Stomach (tissue), 9 donors: ENCODE measurements around the gene SLC22A4. TPM values are rescaled to one million over a fixed set of nuclear protein-coding genes. Genes with fewer than 3 reads are reported as not detected.

ENCODE experiments used
- DNase-seq, 2 donors: peaks; one replicate each; pipeline versions ENCODE4 v3.0.0 to v3.0.0-alpha.2; 2013 to 2019
- H3K27ac ChIP-seq, 5 donors: fragments of 200-600 bp in 4 of 5; sonication (generic) in 4 of 5; one replicate each; pipeline ENCODE4 v1.5.1; 2013 to 2019; ENCODE audit warnings: mild to moderate bottlenecking in 1 of 5, moderate library complexity in 1 of 5
- H3K27me3 ChIP-seq, 3 donors: fragments of 200-600 bp; sonication (generic); one replicate each; pipeline ENCODE4 v1.5.1; 2017 to 2019; ENCODE audit warnings: mixed run types in 1 of 3
- H3K36me3 ChIP-seq, 4 donors: fragments of 200-600 bp; sonication (generic); 1 replicate in 3 of 4; 2 replicates in 1 of 4; pipeline ENCODE4 v1.5.1; 2016 to 2019
- H3K4me1 ChIP-seq, 4 donors: fragments of 200-600 bp; sonication (generic); one replicate each; pipeline ENCODE4 v1.5.1; 2016 to 2019
- H3K4me3 ChIP-seq, 4 donors: fragments of 200-600 bp; sonication (generic) in 3 of 4; one replicate each; pipeline ENCODE4 v1.5.1; 2016 to 2019; ENCODE audit warnings: mild to moderate bottlenecking in 1 of 4
- H3K9me3 ChIP-seq, 4 donors: fragments of 200-600 bp; sonication (generic); one replicate each; pipeline ENCODE4 v1.5.1; 2016 to 2019
- POLR2A ChIP-seq, 4 donors: fragments of 450-650 bp; IDR thresholded peaks; one replicate each; pipeline ENCODE4 v1.6.1; 2016; ENCODE audit warnings: antibody characterized with exemption in 4 of 4, control low read depth in 2 of 4, mild to moderate bottlenecking in 1 of 4, moderate library complexity in 1 of 4
- POLR2AphosphoS5 ChIP-seq, 3 donors: sonication (generic); formaldehyde crosslinking; IDR thresholded peaks; one replicate each; pipeline ENCODE4 v1.6.1; 2016; ENCODE audit warnings: antibody characterized with exemption in 3 of 3
- WGBS, 5 donors: extraction: QIAGEN DNeasy Blood & Tissue Kit in 3 of 5; methylation state at CpG; one replicate each; pipeline versions ENCODE4 v1.1.5 to v1.1.7; 2013 to 2018; 5-methylcytosine and 5-hydroxymethylcytosine counted together
- intact Hi-C: fragments of 100-400 bp; cut with DNase I; formaldehyde crosslinking; loops from one replicate; pipeline ENCODE4 v1.15.1; 2023; ENCODE audit warnings: low total_unique reads
- polyA plus RNA-seq, 3 donors: library from polyadenylated mRNA; stranded (reverse); fragments of 200-250 nt; gene quantifications; one replicate each; pipeline ENCODE4 v1.2.3, GENCODE V29; 2013
- total RNA-seq, 5 donors: library from RNA; depleted of rRNA; stranded (reverse); fragments of >200 nt; gene quantifications; one replicate each; pipeline versions ENCODE4 v1.1.0 to v1.2.3, GENCODE V29; 2014 to 2016
- TF ChIP-seq, protein P1 (sequence below), 7 experiments: fragments of 450-650 bp in 4 of 7; fragments of 200-600 bp in 3 of 7; sonication (generic) in 3 of 7; IDR thresholded peaks; one replicate each; pipeline ENCODE4 v1.5.1; 2016 to 2019; ENCODE audit warnings: antibody characterized with exemption in 7 of 7, control low read depth in 2 of 7, mild to moderate bottlenecking in 1 of 7
- donor health status: healthy with polysubstance abuse.
- donor health status: Bipolar disorder and iron deficiency.
- donor health status: healthy.

The SLC22A4 gene
- total and polyA plus RNA-seq, 8 donors, result 0.31 to 24.5 (median 0.53) TPM; not detected in 2

DNA sequence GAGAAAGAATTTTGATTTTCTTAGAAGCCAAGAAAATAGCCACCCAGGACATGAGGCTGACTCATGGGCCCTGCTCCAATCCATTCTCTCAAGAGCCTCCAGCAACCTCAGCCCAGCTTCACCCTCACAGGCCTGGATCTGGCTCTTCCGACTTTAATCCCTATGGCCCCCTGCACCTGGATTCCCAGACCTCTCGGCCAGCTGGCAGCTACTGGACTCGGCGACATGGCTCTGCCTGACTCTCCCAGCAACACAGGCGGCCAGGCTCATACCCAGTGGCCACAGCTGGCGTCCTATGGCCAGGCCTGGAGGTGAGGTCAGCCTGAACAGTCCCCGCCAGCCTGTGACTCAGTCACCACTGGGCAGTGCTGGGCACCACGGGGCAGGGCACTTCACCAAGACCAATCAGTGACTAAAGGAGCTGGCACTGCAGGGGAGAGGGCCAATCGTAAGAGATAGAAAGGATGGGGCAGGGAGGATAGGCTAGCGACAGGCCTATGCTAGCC lies 42.9 kb upstream of the SLC22A4 start:
- Histone ChIP-seq H3K4me1 (peaks cover 0 to 15% (median 11%) of the 10 kb centered on the region in 4 donors), H3K27me3 (no peaks in the 10 kb centered on the region), H3K9me3 (peaks cover 0 to 15% (median 0%) of the 10 kb centered on the region in 4 donors), H3K4me3 (no peak overlapping the region), H3K27ac (no peak overlapping the region), H3K36me3 (no peaks in the 10 kb centered on the region)
- intact Hi-C loops, result no loop called here
- WGBS, 5 donors, result 80 to 94% (median 87%) methylated on average over 9 to 10 of the region's 10 CpGs
- TF ChIP-seq, protein P1, sequence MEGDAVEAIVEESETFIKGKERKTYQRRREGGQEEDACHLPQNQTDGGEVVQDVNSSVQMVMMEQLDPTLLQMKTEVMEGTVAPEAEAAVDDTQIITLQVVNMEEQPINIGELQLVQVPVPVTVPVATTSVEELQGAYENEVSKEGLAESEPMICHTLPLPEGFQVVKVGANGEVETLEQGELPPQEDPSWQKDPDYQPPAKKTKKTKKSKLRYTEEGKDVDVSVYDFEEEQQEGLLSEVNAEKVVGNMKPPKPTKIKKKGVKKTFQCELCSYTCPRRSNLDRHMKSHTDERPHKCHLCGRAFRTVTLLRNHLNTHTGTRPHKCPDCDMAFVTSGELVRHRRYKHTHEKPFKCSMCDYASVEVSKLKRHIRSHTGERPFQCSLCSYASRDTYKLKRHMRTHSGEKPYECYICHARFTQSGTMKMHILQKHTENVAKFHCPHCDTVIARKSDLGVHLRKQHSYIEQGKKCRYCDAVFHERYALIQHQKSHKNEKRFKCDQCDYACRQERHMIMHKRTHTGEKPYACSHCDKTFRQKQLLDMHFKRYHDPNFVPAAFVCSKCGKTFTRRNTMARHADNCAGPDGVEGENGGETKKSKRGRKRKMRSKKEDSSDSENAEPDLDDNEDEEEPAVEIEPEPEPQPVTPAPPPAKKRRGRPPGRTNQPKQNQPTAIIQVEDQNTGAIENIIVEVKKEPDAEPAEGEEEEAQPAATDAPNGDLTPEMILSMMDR (IDR thresholded peaks at IDR 0.05), result no peak
- DNase-seq, result no peak

DNA sequence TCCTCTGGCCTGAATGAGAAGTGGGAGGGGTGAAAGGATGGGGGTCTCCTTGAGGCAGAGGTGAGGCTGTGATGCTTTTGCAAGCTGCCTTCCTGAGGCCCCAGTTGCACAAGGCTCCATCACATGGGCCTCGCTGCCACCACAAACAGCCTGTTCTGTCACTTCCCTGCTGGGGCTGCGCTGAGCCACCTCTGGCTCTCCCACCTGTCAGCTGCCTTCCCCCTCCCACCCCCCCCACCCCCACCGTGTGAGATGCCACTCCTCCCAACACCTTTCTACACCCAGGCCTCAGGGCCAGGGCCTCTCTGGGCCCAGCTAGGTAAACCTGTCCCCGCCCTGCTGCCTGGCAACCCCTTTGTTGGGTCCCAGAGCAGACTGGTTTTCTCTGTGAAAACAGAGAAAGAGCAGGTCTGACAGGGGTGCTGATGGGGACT lies 41.2 kb upstream of the SLC22A4 start:
- intact Hi-C loops, result no loop called here
- TF ChIP-seq POLR2AphosphoS5 (IDR thresholded peaks at IDR 0.05) (no peak), POLR2A (IDR thresholded peaks at IDR 0.05) (no peak)
- TF ChIP-seq, protein P1 (IDR thresholded peaks at IDR 0.05), result no peak
- Histone ChIP-seq H3K36me3 (no peaks in the 10 kb centered on the region), H3K27me3 (peaks cover 0 to 10% (median 4%) of the 10 kb centered on the region in 3 donors), H3K4me3 (no peak overlapping the region), H3K4me1 (peaks cover 0 to 25% (median 23%) of the 10 kb centered on the region in 4 donors), H3K27ac (no peak overlapping the region), H3K9me3 (no peaks in the 10 kb centered on the region)
- 52 to 65% (median 62%) methylated on average over 4 of the region's 4 CpGs for WGBS, 5 donors
- peak in 1 of 2 donors; percentile 93 for DNase-seq

- no peaks in the 10 kb centered on the region for H3K36me3 ChIP-seq
- H3K9me3 ChIP-seq, result no peaks in the 10 kb centered on the region
- intact Hi-C loops, result no loop called here
- no peak for TF ChIP-seq POLR2A (IDR thresholded peaks at IDR 0.05)
- WGBS, 5 donors, result 65 to 82% (median 80%) methylated on average over 4 to 8 of the region's 8 CpGs
- no peak overlapping the region for H3K4me3 ChIP-seq
- H3K27me3 ChIP-seq, result peaks cover 0 to 10% (median 4%) of the 10 kb centered on the region in 3 donors
- DNase-seq, result peak in 1 of 2 donors; percentile 79
- peak overlapping the region in 3 of 5 donors; percentile 13 to 47 (median 27) for H3K27ac ChIP-seq
- peaks cover 0 to 32% (median 28%) of the 10 kb centered on the region in 4 donors for H3K4me1 ChIP-seq
These were observed 40.5 kb upstream of the SLC22A4 start for GRCh38 chr5:132253452-132254320.

DNA sequence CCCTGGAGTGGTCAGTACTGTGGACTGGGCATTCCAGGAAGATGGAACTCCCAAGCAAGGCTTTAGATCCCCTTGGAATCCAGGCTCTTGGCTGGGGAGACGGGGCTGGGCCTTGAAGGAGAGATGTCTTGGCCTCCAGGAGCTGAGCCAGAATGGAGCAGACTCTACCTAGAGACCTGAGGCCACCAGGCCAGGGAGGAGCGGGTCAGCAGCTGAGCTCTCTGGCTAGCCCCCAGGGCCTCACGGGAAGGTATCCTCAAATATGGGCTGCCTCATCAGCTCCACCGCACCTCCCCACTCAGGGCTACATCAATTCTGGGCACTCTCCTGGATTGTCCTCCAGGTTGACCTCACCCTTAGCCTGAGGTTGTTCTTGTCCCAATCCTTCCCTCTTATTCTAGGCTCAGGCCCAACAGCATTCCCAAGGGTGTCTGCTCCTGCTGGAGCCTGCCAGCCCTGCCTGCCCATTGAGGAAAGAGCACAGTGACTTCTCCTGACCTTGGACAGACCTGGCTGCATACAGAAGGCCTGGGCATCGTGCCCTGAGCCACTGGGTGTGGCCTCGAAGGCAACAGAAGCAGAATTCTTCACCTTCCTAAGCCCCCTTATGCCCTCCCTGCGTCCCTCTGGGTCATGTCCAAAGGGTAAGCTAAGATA lies 39.7 kb upstream of the SLC22A4 start:
- H3K9me3 ChIP-seq, result no peaks in the 10 kb centered on the region
- H3K36me3 ChIP-seq, result no peaks in the 10 kb centered on the region
- H3K4me3 ChIP-seq, result no peak overlapping the region
- 37 to 55% (median 43%) methylated on average over 5 to 7 of the region's 7 CpGs for WGBS, 5 donors
- peak in 1 of 3 donors; percentile 24 for TF ChIP-seq POLR2AphosphoS5 (IDR thresholded peaks at IDR 0.05)
- TF ChIP-seq POLR2A (IDR thresholded peaks at IDR 0.05), result no peak
- peak in 1 of 2 donors; percentile 71 for DNase-seq
- H3K4me1 ChIP-seq, result peaks cover 0 to 40% (median 32%) of the 10 kb centered on the region in 4 donors
- intact Hi-C loops, result no loop called here
- H3K27me3 ChIP-seq, result peaks cover 0 to 10% (median 4%) of the 10 kb centered on the region in 3 donors
- H3K27ac ChIP-seq, result peak overlapping the region in 3 of 5 donors; percentile 13 to 47 (median 27)

- no peaks in the 10 kb centered on the region for H3K36me3 ChIP-seq
- H3K27ac ChIP-seq, result peak overlapping the region in 1 of 5 donors; percentile 97
- TF ChIP-seq, protein P1 (IDR thresholded peaks at IDR 0.05), result no peak
- DNase-seq, result no peak
- intact Hi-C loops, result no loop called here
- no peaks in the 10 kb centered on the region for H3K9me3 ChIP-seq
- H3K4me3 ChIP-seq, result no peak overlapping the region
- 93 to 98% (median 97%) methylated on average over 4 of the region's 4 CpGs for WGBS, 5 donors
- H3K4me1 ChIP-seq, result peaks cover 14 to 57% (median 49%) of the 10 kb centered on the region in 4 donors
- H3K27me3 ChIP-seq, result peaks cover 0 to 10% (median 4%) of the 10 kb centered on the region in 3 donors
These were observed 38.0 kb upstream of the SLC22A4 start for GRCh38 chr5:132256086-132256782.
